HS-27A (cell line): ENCODE results near the gene NUCKS1.

Source experiments
- DNase-seq: peaks from one replicate; pipeline ENCODE4 v3.0.0-alpha.2; 2012; ENCODE audit warnings: low read depth, missing footprints

Gene NUCKS1, protein sequence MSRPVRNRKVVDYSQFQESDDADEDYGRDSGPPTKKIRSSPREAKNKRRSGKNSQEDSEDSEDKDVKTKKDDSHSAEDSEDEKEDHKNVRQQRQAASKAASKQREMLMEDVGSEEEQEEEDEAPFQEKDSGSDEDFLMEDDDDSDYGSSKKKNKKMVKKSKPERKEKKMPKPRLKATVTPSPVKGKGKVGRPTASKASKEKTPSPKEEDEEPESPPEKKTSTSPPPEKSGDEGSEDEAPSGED

DNA sequence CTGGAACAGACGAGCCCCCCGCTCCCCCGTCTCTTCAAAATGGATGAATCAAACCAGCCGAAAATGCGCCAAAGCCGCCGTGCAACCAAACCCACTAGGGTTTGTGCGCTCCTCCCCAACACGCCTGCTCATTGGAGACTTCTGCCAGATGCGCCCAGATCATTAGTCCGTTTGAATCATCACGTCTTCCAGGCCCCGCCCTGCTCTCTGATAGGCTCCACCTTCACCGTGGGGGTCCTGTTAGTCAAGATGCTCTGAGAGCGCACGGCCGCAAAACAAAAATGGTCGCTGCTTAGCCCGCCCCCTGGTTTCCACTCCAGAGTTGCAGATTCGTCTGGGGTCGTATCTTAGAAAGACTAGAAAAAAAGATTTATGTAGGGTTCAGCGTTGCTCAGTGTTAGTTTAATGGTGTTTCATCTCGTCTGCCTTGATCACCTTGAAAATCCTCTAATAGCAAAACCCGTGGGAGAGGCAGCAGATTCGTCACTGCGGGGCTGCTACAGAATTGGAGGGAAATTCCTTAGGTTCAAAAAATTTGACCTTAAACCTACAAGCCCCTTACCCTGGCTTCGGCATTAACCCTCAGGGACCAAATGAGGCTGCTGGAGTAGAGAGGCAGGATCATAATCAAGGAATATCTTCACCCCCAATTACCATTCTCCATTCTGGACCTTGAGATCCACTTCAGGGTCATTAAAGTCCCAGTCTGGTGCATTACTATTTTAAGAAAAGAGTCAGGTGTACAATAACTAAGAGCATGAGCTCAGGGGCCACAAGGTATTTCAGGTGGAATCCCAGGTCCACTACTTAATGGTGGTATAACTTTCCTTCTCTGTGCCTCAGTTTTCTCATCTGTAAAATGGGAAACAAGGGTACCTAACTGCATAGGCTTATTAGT lies at the start of gene NUCKS1:
NUCKS1 (minus strand) TSS at position 45 of the 898 bp plus-strand sequence. CDS start 209 bp downstream, outside the sequence.
- DNase-seq: peak; percentile 92

DNA sequence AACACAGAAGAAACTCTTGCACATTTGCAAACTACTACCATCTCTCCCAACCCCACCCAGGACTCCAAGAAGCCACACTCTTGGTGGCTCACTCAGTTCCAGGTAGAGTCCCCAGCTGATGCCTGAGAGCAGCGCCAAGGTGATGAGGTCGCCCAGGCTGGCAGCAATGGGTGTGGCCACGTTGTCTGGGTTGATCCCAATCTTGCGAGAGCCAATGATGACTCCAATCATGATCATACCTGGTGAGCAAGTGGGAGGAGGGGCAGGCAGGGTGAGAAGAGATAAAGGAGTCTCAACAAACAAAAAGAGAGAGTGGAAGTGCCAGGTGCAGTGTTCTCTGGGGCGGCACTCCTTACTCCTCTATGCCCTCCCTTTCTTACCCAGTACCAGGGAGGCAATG lies 48.6 kb upstream of the NUCKS1 start:
- DNase-seq: no peak

DNA sequence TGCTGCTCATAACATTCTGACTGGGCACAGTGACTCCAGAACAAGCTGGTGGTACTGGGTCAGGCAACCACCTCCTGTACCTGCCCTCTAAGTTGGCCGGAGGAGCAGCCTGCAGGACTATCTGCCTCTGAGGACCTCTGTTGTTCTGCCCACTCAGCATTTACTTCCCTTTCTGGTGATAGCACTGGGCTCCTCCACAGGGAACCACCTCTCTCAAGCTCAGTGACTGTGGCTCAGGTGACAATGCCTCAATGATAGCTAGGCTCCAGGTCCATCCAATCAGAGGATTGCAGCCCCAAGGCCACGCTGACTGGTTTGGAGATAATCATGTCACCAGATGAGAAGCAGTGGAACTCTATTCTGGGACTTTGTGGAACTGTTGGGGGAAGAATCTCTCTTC lies 47.2 kb upstream of the NUCKS1 start:
- DNase-seq: no peak

DNA sequence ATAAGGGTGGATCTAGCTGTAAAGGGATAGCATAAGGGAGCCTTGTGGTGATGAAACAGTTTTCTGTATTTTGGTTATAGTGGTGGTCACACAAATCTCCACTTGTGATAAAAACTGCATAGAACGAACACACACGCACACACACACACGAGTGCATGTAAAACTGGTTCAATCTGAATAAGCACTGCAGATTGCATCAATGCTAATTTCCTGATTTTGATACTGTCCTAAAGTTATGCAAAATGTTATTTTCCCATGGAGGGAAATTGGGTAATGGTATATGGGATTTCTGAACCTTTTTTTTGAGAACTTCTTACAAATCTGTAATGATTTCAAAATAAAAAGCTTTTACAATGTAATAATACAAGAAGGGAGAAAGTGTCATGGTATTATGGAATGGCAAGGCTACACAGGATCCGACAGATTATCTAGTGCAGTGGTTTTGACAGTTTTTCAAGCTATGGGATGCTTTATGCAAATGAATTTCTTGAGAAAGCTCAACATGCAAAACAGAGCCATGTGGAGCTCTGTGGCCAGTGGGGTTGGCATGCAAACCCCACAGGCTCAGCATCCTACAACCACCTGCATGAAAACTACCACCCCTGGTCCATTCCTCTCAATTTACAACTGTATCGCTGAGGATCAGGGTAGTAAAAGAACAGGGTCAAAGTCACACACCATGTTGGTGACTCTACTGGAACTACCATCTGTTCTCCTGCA lies 44.2 kb upstream of the NUCKS1 start:
- no peak for DNase-seq

DNA sequence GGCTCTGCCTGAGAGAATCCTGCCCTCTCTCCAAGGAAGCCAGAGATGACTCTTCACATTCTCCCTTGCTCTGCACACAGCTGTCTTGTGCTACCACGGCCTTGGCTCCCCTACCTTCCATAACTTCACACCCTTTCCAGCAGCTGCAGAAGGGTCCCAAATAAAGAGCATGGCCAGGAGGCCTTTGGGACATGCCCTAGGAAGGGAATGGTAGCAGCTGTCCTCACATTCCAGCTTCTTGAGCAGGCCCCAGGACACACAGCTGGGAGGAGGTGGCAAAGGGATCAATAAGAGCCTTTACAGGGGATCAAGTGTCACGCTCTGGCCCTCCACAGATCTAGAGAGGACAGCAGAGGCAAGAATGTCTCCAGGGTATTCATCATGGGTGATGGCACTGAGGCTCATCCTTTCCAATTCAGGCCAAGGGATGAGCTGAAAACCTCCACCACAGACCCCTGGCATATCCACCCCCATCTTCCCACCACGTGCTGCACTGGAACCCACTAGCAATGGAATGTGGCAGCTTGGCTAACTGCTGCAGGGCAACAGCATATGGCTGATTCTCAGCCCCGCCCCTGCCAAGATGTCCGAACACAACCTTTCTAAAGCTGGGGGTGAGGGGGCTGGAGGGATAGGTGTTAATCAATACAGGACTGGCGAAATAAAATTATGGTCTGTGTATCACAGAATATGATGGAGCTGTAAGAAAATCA lies 43.1 kb upstream of the NUCKS1 start:
- DNase-seq: no peak

DNA sequence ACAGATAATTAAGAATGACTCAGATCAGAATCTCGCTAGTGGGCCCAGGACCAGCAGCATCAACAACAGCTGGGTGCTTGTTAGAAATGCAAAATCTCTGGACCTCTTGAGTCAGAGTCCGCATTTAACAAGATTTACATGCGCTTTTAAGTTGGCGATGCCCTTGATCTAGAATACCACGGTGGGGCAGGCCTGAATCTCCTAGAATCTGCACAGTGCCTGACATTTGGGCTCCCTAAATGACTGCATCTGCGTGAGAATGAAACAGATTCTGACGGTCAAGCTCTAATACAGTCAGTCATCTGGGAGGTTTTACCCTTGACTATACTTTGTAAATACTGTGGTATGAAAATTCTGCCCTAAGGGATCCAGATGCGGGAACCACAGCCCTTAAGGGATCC lies 42.5 kb upstream of the NUCKS1 start:
- DNase-seq: no peak

DNA sequence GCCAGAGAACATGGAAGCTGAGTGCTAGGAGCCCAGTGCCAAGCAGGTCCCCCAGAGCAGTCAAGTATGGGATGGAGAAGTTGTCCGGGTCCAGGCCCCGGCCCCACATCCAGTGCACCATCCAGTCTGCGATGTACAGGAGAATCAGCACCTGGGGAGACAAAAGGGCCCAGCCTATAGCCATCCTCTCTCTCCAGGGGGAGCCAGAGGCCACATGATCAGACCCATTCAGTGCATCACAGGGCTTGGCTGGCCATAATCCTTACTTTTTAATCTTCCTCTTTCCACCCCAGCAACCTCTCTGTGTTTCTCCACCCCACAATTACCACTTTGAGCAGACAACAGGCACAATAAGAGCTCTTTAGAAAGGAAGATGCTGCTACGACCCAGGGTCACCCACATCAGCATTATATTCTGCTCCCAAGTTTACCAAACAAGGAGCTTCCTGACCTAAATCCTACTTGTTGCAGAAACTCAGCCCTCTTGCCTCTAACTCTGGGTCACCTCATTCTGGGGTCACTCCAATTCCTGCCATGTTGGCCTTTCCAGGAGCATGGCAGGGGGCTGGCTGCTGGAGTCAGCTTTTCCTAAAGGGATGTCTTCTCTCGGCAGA lies 41.7 kb upstream of the NUCKS1 start:
- no peak for DNase-seq

DNA sequence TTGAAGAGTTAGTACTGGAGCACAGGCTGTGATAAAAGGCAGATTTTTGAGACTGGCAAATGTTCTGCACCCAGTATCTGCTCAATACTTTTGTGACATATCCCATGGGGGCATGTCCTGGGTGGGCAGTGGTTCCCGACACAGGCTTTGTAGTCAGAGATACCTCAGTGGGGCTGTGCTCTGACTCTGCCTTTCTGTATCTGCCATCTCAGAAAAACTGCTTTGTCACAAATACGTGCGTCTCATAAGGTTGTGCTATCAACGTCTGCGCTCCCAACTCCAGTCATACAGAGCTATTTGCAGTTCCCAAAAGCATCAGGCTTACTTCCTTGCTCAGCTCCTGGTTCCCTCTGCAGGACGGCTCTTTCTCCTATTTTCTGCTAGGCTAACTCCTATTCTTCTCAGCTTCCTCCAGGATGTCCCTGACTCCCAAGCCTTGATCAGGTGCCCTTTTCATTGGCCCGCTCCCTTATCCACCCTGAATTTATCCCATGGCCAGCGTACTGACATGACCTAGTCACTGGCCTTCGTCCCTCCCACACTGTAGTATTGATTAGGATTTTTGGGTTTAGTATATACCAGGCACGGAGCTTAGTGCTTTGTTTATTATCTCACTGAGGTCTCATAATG lies 37.4 kb upstream of the NUCKS1 start:
- no peak for DNase-seq

DNA sequence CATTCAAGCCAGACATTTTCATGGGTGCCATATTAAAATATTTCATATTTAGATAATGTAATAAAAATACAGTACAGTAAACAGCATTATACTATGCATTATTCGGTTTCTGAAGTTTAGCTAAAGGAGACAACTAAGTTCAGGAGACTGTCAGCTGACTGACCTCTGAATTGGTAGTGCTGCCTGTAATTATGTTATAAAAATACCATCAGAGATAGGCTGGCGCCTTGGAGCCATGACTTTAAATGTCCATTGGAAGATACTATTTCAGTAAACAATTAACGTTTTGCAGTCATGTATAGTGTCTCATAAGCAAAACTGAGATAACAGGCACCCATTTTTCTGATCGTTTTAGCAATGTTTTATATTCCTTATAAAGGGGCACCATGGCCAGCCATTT lies 36.6 kb upstream of the NUCKS1 start:
- DNase-seq: no peak

DNA sequence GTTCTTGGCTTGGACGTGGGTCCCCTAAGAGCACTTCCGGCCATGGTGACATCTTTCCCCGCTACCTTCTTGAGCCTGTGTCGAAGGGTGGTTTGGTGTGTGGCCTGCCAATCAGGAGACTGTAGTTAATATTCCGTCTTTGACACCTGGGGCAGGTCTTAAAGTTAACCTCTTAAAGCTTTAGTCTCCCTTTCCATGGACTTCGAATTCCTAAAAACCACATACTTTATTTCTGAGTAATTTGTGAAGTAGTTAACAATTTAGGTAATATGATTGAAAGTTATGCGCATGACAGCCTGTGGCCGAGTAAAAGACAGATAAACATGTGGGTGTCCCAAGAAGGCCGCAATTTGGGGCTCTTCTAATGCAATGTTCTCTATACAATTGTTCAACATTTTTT lies 35.5 kb upstream of the NUCKS1 start:
- no peak for DNase-seq

DNA sequence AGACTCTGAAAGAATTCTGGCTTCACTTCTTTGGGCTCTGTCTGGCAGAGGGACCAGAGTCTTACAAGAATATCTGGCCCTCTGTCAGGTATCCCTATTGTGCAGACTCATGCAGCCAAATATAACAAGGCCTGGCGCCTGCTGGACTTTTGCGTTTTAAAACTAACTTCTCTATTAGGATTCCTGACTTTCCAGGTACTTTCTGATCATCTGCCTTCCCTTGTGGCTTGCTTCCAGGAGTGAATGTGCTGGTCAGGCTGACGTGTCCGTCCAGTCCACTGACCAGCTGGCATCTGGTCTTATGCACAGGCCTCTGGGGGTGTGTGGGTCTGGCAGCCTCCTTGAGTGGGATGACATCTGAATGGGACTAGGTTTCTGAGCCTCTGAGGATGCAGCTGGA lies 33.9 kb upstream of the NUCKS1 start:
- no peak for DNase-seq

DNA sequence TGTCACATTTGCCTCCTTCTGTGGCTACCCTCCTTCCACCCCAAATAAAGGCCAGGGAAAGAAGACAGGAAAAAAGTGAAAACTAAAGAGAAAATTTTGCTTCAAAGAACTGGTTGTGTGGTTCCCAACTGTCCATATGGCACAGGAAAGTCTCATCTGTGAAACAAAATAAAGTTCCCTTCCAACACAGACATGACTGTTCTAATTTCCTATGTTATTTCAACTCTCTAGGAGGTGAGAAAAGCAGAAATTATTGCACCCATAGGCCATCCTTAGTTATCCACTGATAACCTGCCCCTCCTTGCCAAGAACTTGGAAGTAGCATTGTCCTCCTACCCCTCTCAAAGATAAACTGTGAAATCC lies 33.4 kb upstream of the NUCKS1 start:
- DNase-seq: no peak

DNA sequence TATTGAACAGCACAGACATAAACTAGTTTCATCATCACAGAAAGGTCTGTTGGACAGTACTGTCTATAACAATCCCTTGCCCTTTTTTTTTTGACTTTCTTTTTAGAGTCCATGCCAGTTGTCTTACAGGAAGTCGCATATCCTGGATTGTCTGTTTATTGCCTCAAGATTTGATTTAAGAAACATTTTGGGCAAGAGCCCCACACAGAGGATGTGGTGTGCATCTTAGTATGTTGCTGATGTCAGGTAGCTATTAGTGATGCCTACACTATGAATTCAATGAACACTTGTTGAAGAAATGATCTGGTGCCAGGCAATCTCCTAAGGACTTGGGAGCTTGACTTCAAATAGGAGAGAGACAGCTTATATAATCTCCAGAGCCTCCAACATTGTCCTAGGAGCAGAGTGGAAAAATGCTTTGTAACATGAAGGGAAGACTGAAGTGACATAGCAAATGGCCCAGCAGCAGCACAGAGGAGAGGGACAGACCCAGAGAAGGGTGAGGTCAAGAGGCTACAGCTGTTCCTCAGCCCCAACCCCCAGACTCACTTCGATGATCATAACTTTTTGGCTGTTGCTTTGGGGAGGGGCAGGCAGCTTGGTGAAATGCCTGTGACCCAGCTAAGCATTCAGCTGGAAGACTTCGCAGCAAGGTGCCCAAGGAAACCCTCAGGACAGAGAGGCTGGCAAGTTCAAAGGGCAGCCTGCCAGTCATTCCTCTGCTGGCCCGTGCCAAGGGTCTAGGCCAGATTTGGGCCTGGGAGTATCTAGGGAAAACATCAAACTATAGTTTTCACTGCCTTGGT lies 32.8 kb upstream of the NUCKS1 start:
- DNase-seq: no peak

DNA sequence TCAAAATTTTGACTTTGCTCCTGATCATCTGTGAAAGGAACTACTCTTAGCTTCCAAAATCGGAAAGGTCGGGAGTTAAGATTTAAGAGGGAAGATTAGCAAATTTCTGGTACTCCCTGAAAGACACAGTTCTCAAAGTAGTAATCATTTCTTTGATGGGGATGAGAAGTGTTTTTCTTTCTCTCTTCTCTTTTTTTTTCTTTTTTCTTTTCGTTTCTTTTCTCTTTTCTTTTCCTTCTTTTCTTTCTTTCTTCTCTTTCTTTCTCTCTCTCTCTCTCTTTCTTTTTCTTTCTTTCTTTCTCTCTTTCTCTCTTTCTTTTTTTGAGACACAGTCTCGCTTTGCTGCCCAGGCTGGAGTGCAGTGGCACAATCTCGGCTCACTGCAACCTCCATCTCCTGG lies 30.4 kb upstream of the NUCKS1 start:
- no peak for DNase-seq

DNA sequence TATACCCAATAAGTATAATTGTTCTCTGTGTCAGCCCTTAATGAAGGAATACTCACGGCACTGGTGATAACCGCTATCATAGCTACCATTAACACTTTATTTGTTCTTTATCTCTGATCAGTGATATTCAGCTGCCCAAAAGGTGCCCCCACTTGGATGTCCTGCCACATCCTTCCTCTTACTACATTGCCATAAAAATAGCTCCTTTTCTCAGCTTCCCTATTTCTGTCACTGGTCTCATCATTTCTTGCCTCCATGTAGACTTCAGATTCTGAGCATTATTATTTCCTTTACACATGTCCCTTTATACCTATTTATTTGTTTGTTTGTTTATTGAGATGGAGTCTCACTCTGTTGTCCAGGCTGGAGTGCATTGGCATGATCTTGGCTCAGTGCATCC lies 28.0 kb upstream of the NUCKS1 start:
- no peak for DNase-seq

DNA sequence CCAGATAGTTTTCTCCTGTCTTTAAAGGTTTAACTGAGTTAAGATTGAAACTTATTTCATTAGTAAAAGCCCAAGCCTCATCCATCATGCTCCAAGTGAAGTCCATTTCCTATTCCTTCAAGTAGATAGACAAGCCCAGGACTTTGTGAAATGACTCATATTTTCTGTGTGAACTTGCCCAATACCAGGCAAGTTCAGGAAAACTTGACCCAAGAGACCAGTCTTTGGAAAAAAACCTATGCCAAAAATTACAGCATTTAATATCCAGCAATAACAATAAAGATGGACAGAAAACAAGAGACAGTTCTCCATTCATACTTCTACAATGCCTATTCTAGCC lies 25.7 kb upstream of the NUCKS1 start:
- DNase-seq: no peak

DNA sequence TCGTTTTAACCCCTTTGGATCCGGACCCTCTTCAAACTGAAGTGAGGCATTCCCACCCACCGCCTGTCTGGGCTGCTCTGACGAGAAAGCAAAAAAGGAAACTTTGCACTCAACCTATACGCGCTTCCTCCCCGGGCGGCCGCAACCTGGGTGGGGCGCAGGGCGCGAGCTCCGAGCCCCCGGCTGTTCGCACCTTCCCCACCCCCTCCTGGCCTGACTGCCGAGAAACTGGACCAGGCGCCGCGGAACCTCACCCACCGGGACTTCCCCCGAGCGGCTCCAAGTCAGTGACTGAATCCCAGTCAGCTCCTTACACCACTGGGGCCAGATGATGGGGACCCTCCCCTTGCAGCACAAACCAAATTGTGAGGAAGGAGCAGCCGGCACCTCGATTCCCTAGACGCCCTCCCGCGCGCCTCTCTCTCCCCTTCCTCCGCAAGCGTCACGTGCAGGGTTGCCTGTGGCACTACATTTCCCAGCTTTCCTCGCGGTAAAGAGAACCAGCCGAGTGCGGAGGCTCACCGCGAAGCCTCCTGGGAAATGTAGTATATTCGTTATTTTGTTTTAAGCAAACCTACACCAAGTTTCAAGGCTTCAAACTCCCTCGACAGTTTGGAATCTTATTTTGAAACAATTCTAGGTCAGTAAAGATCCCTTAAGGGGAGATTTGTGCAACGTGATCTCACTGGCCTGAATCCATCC lies 25.2 kb upstream of the NUCKS1 start, which contains the start of gene RAB29:
RAB29 (minus strand) TSS at position 468 of the 702 bp plus-strand sequence. CDS start 526 bp downstream, outside the sequence.
- DNase-seq: peak; percentile 61

DNA sequence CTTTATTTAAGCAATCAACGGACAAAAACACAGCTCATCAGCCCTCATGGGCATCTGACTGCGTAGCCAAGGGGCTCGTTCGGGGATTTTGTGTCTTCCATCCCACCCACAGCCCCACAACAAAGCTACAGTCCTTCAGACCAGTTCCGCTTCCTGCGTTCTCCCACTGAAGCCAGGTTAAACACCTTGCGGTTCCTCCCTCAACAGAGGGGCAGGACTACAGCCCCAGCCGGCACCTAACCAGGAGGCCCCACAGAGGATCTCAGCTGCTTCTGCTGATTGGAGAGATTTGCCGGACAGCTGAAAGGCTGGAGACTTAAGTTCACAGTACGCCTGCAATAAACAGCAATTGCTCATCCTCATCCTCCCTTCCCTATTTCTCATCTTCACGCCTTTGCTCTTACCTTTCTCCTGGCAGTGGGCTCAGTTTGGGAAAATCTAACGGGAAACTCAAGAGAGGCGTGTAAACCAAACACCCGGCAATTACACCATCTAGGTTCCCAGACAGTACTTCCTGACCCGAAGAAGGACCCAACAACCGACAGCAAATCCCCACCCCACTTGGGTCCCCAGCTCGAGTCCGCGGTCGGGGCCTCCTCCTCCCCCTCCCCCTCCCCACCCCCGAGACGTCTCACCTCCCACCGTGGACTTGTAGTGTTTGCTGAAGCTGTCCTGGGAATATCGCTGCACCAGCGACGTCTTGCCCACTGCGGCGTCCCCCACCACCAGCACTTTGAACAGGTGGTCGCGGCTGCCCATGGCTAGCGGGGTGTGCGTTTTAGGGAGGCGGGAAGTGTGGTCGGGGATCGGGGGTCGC lies 24.4 kb upstream of the NUCKS1 start:
- no peak for DNase-seq

DNA sequence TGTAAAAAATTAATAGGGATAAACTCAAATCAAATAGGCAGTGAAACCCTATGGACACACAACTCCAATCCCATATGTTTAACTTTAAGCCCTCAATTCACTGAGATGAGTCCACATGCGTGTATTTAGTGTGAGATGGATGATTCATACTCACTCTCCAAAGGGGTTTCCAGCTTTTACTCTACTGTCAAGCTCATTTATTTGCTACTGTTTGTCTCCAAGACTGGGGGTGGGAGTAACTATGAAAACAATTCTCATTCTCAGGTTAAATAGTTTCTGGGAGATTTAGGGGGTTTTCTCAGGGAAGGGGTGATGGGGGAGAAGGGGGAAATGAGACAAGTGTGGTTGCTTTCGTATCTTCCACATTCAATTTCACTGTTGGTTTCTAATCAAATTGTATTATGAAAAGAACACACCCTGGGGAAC lies 22.6 kb upstream of the NUCKS1 start:
- DNase-seq: no peak
